Neural cell (in vitro differentiated cells): ENCODE data around the gene CETP. TPM values are rescaled to one million over a fixed set of nuclear protein-coding genes. Genes with fewer than 3 reads are reported as not detected.

ENCODE experiments used
- H2AFZ ChIP-seq: fragments of 200-600, 300-800 bp; sonication (generic), shearing (Covaris generic); 2 replicates; pipeline ENCODE4 v1.6.0; 2014; ENCODE audit warnings: low read depth, mild to moderate bottlenecking, antibody characterized with exemption, low read length, moderate library complexity
- H3F3A ChIP-seq: fragments of 200-600 bp; shearing (Covaris generic); 2 replicates; pipeline ENCODE4 v1.6.1; 2016; ENCODE audit warnings: mild to moderate bottlenecking, moderate library complexity, mixed read lengths, antibody characterized with exemption, low read length; ENCODE audit not compliant: insufficient read depth, poor library complexity, severe bottlenecking
- H3K27ac ChIP-seq: fragments of 200-600, 300-800 bp; sonication (generic), shearing (Covaris generic); 2 replicates; pipeline ENCODE4 v1.5.1; 2014; ENCODE audit warnings: mild to moderate bottlenecking, low read length, moderate library complexity
- H3K27me3 ChIP-seq: fragments of 300-800, 200-600 bp; sonication (generic), shearing (Covaris generic); 2 replicates; pipeline ENCODE4 v1.6.0; 2014; ENCODE audit warnings: mild to moderate bottlenecking, low read depth, low read length, moderate library complexity; ENCODE audit not compliant: insufficient read depth
- H3K36me3 ChIP-seq: fragments of 300-800, 200-600 bp; sonication (generic), shearing (Covaris generic); 2 replicates; pipeline ENCODE4 v1.5.1; 2014; ENCODE audit warnings: mild to moderate bottlenecking, antibody characterized with exemption, low read length, moderate library complexity; ENCODE audit not compliant: insufficient read depth
- H3K4me2 ChIP-seq: fragments of 300-800, 200-600 bp; sonication (generic), shearing (Covaris generic); 2 replicates; pipeline ENCODE4 v1.6.0; 2014; ENCODE audit warnings: mild to moderate bottlenecking, low read length
- H3K4me3 ChIP-seq: fragments of 300-800, 200-600 bp; sonication (generic), shearing (Covaris generic); 2 replicates; pipeline ENCODE4 v1.5.1; 2014; ENCODE audit warnings: mild to moderate bottlenecking, low read length, moderate library complexity
- H3K79me2 ChIP-seq: fragments of 200-600 bp; shearing (Covaris generic); replicated peaks from 2 replicates; pipeline ENCODE4 v1.6.0; 2014; ENCODE audit warnings: mild to moderate bottlenecking, low read length, moderate library complexity; ENCODE audit not compliant: insufficient read depth
- H3K9ac ChIP-seq: fragments of 300-800, 200-600 bp; sonication (generic), shearing (Covaris generic); 2 replicates; pipeline ENCODE4 v1.6.1; 2016; ENCODE audit warnings: mild to moderate bottlenecking, low read length, mixed read lengths
- H3K9me2 ChIP-seq: fragments of 200-600 bp; shearing (Covaris generic); 2 replicates; pipeline ENCODE4 v1.6.1; 2016; ENCODE audit warnings: mild to moderate bottlenecking, low read length, mixed read lengths; ENCODE audit not compliant: insufficient read depth
- H3K9me3 ChIP-seq: fragments of 200-600, 300-800 bp; sonication (generic), shearing (Covaris generic); 2 replicates; pipeline ENCODE4 v1.6.1; 2016; ENCODE audit warnings: mild to moderate bottlenecking, mixed run types, low read length, moderate library complexity, mixed read lengths
- H4K20me1 ChIP-seq: fragments of 200-600 bp; shearing (Covaris generic); 2 replicates; pipeline ENCODE4 v1.6.1; 2016; ENCODE audit warnings: mild to moderate bottlenecking, mixed run types; ENCODE audit not compliant: insufficient read depth
- CTCF ChIP-seq: fragments of 450-650 bp; IDR thresholded peaks from 2 replicates; pipeline ENCODE4 v1.5.1; 2014; ENCODE audit warnings: antibody characterized with exemption, mild to moderate bottlenecking, moderate library complexity; ENCODE audit not compliant: poor library complexity, severe bottlenecking
- EP300 ChIP-seq: fragments of 450-650 bp; conservative IDR thresholded peaks from 2 replicates; pipeline ENCODE4 v1.6.1; 2014; ENCODE audit warnings: antibody characterized with exemption, mild to moderate bottlenecking, moderate library complexity; ENCODE audit not compliant: poor library complexity, severe bottlenecking
- EZH2 ChIP-seq: fragments of 200-600, 300-800 bp; shearing (Covaris generic), sonication (generic); IDR thresholded peaks from 2 replicates; pipeline ENCODE4 v1.6.1; 2014; ENCODE audit warnings: antibody characterized with exemption, low read length, borderline replicate concordance, mild to moderate bottlenecking; ENCODE audit not compliant: insufficient read depth, poor library complexity, severe bottlenecking
- MXI1 ChIP-seq: fragments of 450-650 bp; conservative IDR thresholded peaks from 2 replicates; pipeline ENCODE4 v1.6.1; 2014; ENCODE audit warnings: antibody characterized with exemption, mild to moderate bottlenecking; ENCODE audit not compliant: poor library complexity, severe bottlenecking
- POLR2AphosphoS5 ChIP-seq: IDR thresholded peaks from 2 replicates; pipeline ENCODE4 v1.6.1; 2012
- RAD21 ChIP-seq: fragments of 450-650 bp; conservative IDR thresholded peaks from 2 replicates; pipeline ENCODE4 v1.6.1; 2014; ENCODE audit warnings: antibody characterized with exemption, mild to moderate bottlenecking, moderate library complexity
- REST ChIP-seq: IDR thresholded peaks from 2 replicates; pipeline ENCODE4 v1.6.1; 2012; ENCODE audit warnings: borderline replicate concordance
- SMC3 ChIP-seq: fragments of 450-650 bp; conservative IDR thresholded peaks from 2 replicates; pipeline ENCODE4 v1.6.1; 2014; ENCODE audit warnings: antibody characterized with exemption, mild to moderate bottlenecking, moderate library complexity; ENCODE audit not compliant: poor library complexity
- TAF1 ChIP-seq: IDR thresholded peaks from 2 replicates; pipeline ENCODE4 v1.6.1; 2012; ENCODE audit warnings: low read depth
- polyA plus RNA-seq: library from polyadenylated mRNA; depleted of rRNA; stranded (reverse); fragments of >200 nt; gene quantifications from 2 replicates; pipeline ENCODE4 v1.2.3, GENCODE V29; 2014

CETP gene
- polyA plus RNA-seq, 1 donor from 2014 or later, result not detected

- H3K4me2 ChIP-seq, result no peak overlapping the region
- H3K27ac ChIP-seq, result no peak overlapping the region
These were observed 8.0 kb downstream of the CETP start for GRCh38 chr16:56969769-56970168.

More at GRCh38 chr16:56969769-56970168, 8.0 kb downstream of the CETP start:
- no peaks in the 10 kb centered on the region for H3K27me3 ChIP-seq
- no peak overlapping the region for H2AFZ ChIP-seq
- no peaks in the 10 kb centered on the region for H3F3A ChIP-seq
- no peaks in the 10 kb centered on the region for H3K9me2 ChIP-seq
- no peaks in the 10 kb centered on the region for H3K9me3 ChIP-seq
- no peaks in the 10 kb centered on the region for H3K36me3 ChIP-seq
- H3K9ac ChIP-seq, result no peak overlapping the region
- H3K79me2 ChIP-seq, result no peaks in the 10 kb centered on the region
- no peaks in the 10 kb centered on the region for H4K20me1 ChIP-seq
- H3K4me3 ChIP-seq, result no peak overlapping the region
- TF ChIP-seq REST (no peak), CTCF (no peak), MXI1 (no peak), EZH2 (no peak), RAD21 (no peak), EP300 (no peak), POLR2AphosphoS5 (no peak), SMC3 (no peak), TAF1 (no peak)
